ENCODE results near the gene ACAT2. TPM values are rescaled to one million over a fixed set of nuclear protein-coding genes. Genes with fewer than 3 reads are reported as not detected.

The ACAT2 gene
- total RNA-seq, 2 donors from 2014 or later, result 7.3 to 16.2 TPM

DNA sequence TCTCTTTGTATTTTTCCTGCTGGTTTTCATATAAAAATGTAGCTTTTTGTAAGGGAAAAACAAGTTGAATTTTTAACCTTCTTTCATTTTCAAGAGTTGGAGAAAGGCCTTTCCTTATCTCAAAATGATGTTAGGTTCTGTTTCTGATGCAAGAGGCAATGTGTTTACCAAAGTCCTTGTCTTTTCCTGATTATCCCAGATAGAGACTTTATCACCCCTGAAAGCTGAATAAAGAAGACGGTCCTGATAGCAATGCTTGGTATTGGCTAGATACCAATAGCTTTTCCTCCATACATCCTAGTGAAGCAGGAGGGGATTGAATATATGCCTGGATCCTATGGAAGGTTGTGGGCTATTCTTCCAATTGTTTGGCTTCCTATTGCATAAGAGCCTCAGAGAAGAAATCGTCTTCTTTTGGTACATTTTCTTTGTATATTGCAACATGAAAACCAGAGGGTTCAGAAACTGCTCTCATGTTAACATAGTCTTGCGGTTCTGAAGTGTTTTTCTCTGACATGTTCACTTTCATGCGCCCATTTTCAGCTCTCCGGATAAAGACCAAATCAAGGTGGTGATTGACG is 43.7 kb downstream of the ACAT2 start:
- Histone ChIP-seq H3K4me1 (peaks cover 17% of the 10 kb centered on the region), H3K36me3 (replicated peaks in 1 of 2; ENCODE audit: insufficient read depth in 1 of 2, low read depth in 2 of 2) (no peaks in the 10 kb centered on the region), H3K27me3 (no peaks in the 10 kb centered on the region), H3K4me3 (no peak overlapping the region), H3K27ac (peak overlapping the region in 1 of 4 donors; percentile 5), H3K9me3 (no peaks in the 10 kb centered on the region)
- no peak for ATAC-seq
- intact Hi-C loops (cut with DNase I), result no loop called here
- DNase-seq, result no peak
- TF ChIP-seq, protein P1, sequence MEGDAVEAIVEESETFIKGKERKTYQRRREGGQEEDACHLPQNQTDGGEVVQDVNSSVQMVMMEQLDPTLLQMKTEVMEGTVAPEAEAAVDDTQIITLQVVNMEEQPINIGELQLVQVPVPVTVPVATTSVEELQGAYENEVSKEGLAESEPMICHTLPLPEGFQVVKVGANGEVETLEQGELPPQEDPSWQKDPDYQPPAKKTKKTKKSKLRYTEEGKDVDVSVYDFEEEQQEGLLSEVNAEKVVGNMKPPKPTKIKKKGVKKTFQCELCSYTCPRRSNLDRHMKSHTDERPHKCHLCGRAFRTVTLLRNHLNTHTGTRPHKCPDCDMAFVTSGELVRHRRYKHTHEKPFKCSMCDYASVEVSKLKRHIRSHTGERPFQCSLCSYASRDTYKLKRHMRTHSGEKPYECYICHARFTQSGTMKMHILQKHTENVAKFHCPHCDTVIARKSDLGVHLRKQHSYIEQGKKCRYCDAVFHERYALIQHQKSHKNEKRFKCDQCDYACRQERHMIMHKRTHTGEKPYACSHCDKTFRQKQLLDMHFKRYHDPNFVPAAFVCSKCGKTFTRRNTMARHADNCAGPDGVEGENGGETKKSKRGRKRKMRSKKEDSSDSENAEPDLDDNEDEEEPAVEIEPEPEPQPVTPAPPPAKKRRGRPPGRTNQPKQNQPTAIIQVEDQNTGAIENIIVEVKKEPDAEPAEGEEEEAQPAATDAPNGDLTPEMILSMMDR (IDR thresholded peaks at IDR 0.05), result no peak
- TF ChIP-seq POLR2A (IDR thresholded peaks at IDR 0.05), result no peak
- WGBS, 2 donors, result 79 to 80% methylated on average over 6 of the region's 6 CpGs

DNA sequence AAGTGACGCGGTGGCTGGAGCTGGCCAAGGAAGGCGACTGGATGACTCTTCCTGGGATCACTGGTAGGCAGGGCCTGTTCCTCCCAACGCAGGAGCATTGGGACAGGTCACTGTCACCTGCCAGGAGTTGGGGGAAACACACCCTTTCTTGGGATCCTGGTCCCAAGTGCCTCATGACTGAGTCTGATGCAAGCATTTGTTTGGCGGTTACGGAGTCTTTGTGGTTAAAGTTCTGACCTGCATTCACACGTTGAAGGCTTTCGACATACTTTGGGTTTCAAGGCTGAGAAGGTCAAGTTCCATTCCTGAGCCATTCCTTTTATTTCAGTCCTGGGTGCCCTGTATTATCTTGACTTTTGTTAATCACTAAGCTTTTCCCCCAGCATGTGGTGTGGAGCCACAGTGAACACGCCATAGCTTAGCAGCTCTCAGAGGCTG is 44.2 kb downstream of the ACAT2 start:
- WGBS, 2 donors, result 77 to 87% methylated on average over 7 to 9 of the region's 9 CpGs
- Histone ChIP-seq H3K27me3 (no peaks in the 10 kb centered on the region), H3K27ac (peak overlapping the region in 2 of 4 donors; percentile 5 to 80), H3K9me3 (no peaks in the 10 kb centered on the region), H3K36me3 (replicated peaks in 1 of 2; ENCODE audit: insufficient read depth in 1 of 2, low read depth in 2 of 2) (no peaks in the 10 kb centered on the region), H3K4me3 (no peak overlapping the region), H3K4me1 (peaks cover 18% of the 10 kb centered on the region)
- TF ChIP-seq, protein P1 (IDR thresholded peaks at IDR 0.05), result no peak
- TF ChIP-seq POLR2A (IDR thresholded peaks at IDR 0.05), result no peak
- ATAC-seq, result no peak
- intact Hi-C loops (cut with DNase I), result no loop called here
- DNase-seq, result no peak

DNA sequence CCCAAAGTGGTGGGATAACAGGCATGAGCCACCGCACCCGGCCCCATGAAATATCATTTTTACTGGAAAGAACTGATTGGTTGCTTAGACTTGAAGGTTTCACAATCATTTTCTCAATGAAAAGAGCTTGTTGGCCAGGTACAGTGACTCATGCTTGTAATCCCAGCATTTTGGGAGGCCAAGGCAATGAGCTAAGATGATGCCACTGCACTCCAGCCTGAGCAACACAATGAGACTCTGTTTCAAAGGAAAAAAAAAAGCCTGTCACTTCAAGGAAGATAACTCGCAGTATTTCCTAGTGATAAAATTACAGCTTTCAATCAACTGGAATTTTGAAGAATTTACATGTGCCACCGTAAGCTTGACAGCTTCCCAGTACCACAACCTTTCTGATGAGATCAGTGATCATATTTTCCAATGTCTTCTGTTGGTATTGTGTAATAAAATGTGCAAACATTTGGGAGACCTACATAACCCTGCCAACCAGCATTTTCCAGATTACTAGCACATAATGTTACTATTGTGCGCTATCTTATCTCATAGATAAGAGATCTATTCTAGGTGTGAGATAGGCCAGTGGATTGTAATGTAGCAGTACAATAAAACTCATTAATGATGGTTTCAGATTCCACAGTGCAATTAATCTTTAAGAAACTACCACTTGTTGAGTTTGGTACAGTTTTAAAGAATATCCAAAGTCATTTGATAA is 45.5 kb downstream of the ACAT2 start:
- intact Hi-C loops (cut with DNase I), result no loop called here
- WGBS, 2 donors, result 50% methylated on average over 5 of the region's 5 CpGs
- Histone ChIP-seq H3K4me3 (no peak overlapping the region), H3K36me3 (replicated peaks in 1 of 2; ENCODE audit: insufficient read depth in 1 of 2, low read depth in 2 of 2) (no peaks in the 10 kb centered on the region), H3K27ac (peak overlapping the region; percentile 59 to 80 (median 68)), H3K27me3 (no peaks in the 10 kb centered on the region), H3K9me3 (no peaks in the 10 kb centered on the region), H3K4me1 (peaks cover 18% of the 10 kb centered on the region)
- DNase-seq, result peak in 3 of 4 donors; percentile 20 to 59 (median 47)
- peak; percentile 86 for ATAC-seq
- TF ChIP-seq, protein P1 (IDR thresholded peaks at IDR 0.05), result no peak
- TF ChIP-seq POLR2A (IDR thresholded peaks at IDR 0.05), result no peak

GRCh38 chr6:159808647-159809046 is 46.8 kb downstream of the ACAT2 start:
- DNase-seq (no peak), ATAC-seq (no peak)
- 79 to 87% methylated on average over 6 of the region's 6 CpGs for WGBS, 2 donors
- Histone ChIP-seq H3K9me3 (no peaks in the 10 kb centered on the region), H3K27me3 (no peaks in the 10 kb centered on the region), H3K36me3 (replicated peaks in 1 of 2; ENCODE audit: insufficient read depth in 1 of 2, low read depth in 2 of 2) (no peaks in the 10 kb centered on the region), H3K4me3 (no peak overlapping the region), H3K27ac (no peak overlapping the region), H3K4me1 (peaks cover 18% of the 10 kb centered on the region)
- intact Hi-C loops (cut with DNase I), result no loop called here
- TF ChIP-seq, protein P1 (IDR thresholded peaks at IDR 0.05), result no peak
- TF ChIP-seq POLR2A (IDR thresholded peaks at IDR 0.05), result no peak

All from body of pancreas (tissue), 4 donors.